ENCODE data around the gene GRIN3B. TPM values are rescaled to one million over a fixed set of nuclear protein-coding genes. Genes with fewer than 3 reads are reported as not detected.

The GRIN3B gene
- total and polyA plus RNA-seq, 9 of the 15 experiments (the other 6 are each of a cell fraction or from before 2014, with no cell fraction given): 0.06 to 0.95 (median 0.19) TPM; not detected in 6

- no peak for TF ChIP-seq NR0B1 (IDR thresholded peaks at IDR 0.05; ENCODE audit: partially characterized antibody)
- TF ChIP-seq E2F4 (CRISPR knock-in tag; IDR thresholded peaks at IDR 0.05; ENCODE audit: low read depth): no peak
- TF ChIP-seq ZNF518B (CRISPR knock-in tag; IDR thresholded peaks at IDR 0.05): no peak
- no peak for TF ChIP-seq MBD1 (CRISPR knock-in tag; IDR thresholded peaks at IDR 0.05)
- TF ChIP-seq CHD1 (IDR thresholded peaks at IDR 0.05; ENCODE audit: low read length): no peak
- TF ChIP-seq TCF7 (IDR thresholded peaks at IDR 0.05; ENCODE audit: borderline replicate concordance): peak; percentile 15; the same call in 1 of the 2 replicates
- 0 out of 2 replicates have a peak, but pooled peaks have one; percentile 37 for TF ChIP-seq KDM2B (CRISPR knock-in tag; IDR thresholded peaks at IDR 0.05)
- TF ChIP-seq ZFP91 (CRISPR knock-in tag; IDR thresholded peaks at IDR 0.05): no peak
- TF ChIP-seq RREB1 (CRISPR knock-in tag; IDR thresholded peaks at IDR 0.05): no peak
Observed at GRCh38 chr19:1028062-1028926, 28.1 kb downstream of the GRIN3B start (continued).

Measured in K562 (cell line).